HAP-1 (cell line): Measurements from ENCODE around the gene TRIM47.
"Not testable (repeated sequence)": the region's sequence is repeated elsewhere in the genome, so short reads cannot be mapped to it uniquely, and the experiment has no call there.

ENCODE experiments used
- DNase-seq, 2 experiments: peaks; one replicate each; pipeline ENCODE4 v3.0.0-alpha.2; 2016 to 2020; ENCODE audit warnings: low spot score in 2 of 2
- H3K27me3 ChIP-seq: fragments of 250-450 bp; sonication (Bioruptor Pico); 2 replicates; pipeline ENCODE4 v1.5.1; 2020; ENCODE audit warnings: low read depth, mild to moderate bottlenecking, moderate library complexity
- H3K36me3 ChIP-seq: fragments of 250-450 bp; sonication (Bioruptor Pico); replicated peaks from 2 replicates; pipeline ENCODE4 v1.5.1; 2020; ENCODE audit warnings: mild to moderate bottlenecking
- H3K4me1 ChIP-seq: fragments of 250-450 bp; sonication (Bioruptor Pico); 2 replicates; pipeline ENCODE4 v1.5.1; 2020; ENCODE audit warnings: mild to moderate bottlenecking
- H3K4me3 ChIP-seq: fragments of 250-450 bp; sonication (Bioruptor Pico); 2 replicates; pipeline ENCODE4 v1.5.1; 2020; ENCODE audit warnings: mild to moderate bottlenecking, moderate library complexity
- H3K9me3 ChIP-seq: fragments of 250-450 bp; sonication (Bioruptor Pico); 2 replicates; pipeline ENCODE4 v1.5.1; 2020; ENCODE audit warnings: mild to moderate bottlenecking, moderate library complexity
- in situ Hi-C: fragments of 300-500 bp; cut with MboI; formaldehyde crosslinking; loops from 3 replicates; pipeline ENCODE4 v1.14.3; 2020; ENCODE audit warnings: low sequenced_read_pairs, inconsistent platforms, mixed read lengths

The TRIM47 gene

DNA sequence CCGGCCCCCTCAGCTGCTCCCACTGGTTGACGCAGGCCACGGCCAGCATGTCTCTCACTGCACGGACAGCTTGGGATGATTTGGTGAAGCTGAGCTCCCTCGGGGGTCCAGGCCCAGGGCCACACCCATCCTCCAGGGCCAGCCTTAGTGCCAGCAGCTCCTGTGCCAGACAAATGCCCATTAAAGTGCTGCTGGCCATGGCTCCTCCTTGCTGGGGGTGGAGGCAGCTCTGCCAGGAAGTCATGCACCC lies 2.5 kb downstream of the TRIM47 start:
- no peak for DNase-seq
- H3K27me3 ChIP-seq, result no peaks in the 10 kb centered on the region
- H3K4me1 ChIP-seq, result peaks cover 15% of the 10 kb centered on the region
- peaks cover 19% of the 10 kb centered on the region for H3K36me3 ChIP-seq
- H3K4me3 ChIP-seq, result no peak overlapping the region
- H3K9me3 ChIP-seq, result no peaks in the 10 kb centered on the region
- in situ Hi-C loops, result no loop called here

DNA sequence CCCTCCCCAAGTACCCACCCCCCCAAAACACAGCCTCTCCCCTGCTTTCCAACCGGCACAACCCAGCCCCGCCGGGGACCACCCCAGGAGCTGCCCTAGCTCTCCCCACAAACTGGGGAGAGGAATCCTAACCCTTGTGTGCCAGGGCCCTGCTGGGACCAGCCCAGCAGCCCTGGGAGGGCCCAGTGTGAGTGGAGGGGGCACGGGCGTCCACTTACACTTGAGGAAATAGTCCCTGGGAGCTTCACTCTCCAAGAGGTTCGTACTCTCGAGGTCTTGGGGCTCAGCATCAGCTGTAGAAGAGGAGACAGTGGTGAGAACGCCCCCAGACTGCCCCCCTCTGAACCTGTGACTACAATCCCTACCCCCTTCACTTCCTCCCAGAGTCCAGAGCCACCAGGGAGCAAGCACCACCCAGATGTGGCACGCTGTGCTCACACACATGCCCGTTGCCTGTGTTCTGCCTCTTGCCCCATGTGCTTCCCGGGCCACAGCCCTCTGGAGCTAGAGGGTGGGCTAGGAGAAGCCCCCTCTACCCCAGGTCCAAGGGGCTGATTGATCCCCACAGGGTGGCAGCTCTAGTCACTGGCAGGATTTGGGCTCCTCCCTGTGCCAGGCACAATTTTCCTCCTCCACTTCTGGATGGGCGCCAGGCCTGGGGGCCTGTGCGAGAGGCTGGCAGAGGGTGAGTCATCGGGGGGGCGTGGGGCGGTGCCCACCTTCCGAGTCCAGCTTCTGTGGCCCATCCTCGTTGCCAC lies 3.0 kb downstream of the TRIM47 start:
- Histone ChIP-seq H3K27me3 (no peaks in the 10 kb centered on the region), H3K4me1 (peaks cover 15% of the 10 kb centered on the region), H3K36me3 (peaks cover 19% of the 10 kb centered on the region), H3K9me3 (no peaks in the 10 kb centered on the region), H3K4me3 (no peak overlapping the region)
- in situ Hi-C loops, result no loop called here
- no peak for DNase-seq

DNA sequence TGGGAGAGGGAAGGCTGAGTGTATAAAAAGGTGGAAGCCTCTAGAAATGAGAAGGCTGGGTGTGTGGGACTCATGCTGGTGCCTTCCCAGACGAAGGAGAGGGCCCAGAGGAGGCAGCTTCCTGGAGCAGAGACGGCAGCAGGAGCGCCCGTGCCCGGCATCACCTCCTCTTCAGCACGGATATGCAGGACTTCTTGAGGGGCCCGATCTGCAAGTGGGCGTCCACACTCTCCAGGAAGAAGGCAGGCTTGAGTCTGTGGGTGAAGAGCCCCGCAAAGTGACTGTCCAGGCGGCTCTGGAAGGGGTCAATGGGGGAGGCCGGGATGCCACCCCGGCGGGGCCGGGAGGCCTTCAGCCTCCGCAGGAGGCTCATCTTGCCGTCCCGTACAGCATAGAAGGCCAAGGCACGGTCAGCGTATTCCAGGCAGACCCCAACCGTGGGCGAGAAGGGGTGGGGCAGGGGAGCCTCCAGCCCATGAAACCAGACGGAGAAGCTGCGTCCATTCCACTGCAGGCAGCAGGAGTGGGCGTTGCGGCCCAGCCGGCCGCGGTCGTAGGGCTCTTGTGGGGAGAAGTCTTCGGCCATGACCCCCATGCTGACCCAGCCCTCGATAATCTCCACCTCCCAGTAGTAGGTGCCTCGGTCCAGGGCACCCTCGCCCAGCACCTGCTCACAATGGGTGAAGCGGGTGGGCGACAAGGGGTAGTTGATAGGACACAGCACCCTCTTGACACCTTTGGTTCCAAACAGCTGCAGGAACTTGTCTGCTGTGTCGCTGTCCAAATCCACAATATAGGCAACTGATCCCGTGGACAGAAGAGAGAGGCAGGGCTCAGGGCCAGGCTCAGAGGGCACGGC lies 3.8 kb downstream of the TRIM47 start:
- Histone ChIP-seq H3K27me3 (no peaks in the 10 kb centered on the region), H3K36me3 (peaks cover 19% of the 10 kb centered on the region), H3K4me1 (peaks cover 15% of the 10 kb centered on the region), H3K9me3 (no peaks in the 10 kb centered on the region), H3K4me3 (no peak overlapping the region)
- in situ Hi-C loops, result no loop called here
- DNase-seq, result no peak

DNA sequence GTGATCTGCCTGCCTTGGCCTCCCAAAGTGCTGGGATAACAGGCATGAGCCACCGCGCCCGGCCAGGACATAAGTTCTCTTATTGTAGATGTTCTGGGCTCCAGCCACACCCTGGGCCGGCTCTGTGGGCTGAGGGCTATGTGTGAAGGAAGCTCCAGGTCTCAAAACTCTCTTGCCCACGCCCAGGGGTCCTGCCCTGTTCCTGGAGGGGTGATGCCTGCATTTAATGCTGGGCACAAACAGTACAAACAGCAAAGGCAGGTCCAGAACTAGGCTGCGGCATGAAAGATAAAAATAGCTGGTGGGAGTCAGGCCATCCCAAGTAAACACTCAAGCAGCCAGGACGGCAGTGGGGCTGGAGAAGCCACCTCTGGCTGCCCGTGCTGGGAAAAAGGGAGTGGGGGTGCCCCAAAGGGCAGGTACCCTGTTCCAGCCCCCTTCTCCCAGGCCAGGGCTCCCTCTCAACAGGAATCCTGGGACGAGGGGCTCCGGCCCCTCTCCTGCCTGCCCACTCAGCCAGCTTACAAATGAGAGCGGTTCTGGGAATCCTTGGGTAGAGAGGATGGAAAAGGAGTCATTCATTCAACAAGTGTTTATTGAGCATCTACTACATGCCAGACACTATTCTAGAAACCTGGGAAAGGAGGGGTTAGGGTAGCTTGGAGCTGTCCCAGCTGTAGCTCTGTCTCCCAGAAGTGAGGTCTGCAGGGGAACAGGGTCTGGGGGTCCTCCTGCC lies 4.6 kb downstream of the TRIM47 start:
- Histone ChIP-seq H3K36me3 (peaks cover 19% of the 10 kb centered on the region), H3K4me1 (peaks cover 15% of the 10 kb centered on the region), H3K27me3 (no peaks in the 10 kb centered on the region), H3K9me3 (no peaks in the 10 kb centered on the region), H3K4me3 (no peak overlapping the region)
- DNase-seq, result no peak
- in situ Hi-C loops, result no loop called here

DNA sequence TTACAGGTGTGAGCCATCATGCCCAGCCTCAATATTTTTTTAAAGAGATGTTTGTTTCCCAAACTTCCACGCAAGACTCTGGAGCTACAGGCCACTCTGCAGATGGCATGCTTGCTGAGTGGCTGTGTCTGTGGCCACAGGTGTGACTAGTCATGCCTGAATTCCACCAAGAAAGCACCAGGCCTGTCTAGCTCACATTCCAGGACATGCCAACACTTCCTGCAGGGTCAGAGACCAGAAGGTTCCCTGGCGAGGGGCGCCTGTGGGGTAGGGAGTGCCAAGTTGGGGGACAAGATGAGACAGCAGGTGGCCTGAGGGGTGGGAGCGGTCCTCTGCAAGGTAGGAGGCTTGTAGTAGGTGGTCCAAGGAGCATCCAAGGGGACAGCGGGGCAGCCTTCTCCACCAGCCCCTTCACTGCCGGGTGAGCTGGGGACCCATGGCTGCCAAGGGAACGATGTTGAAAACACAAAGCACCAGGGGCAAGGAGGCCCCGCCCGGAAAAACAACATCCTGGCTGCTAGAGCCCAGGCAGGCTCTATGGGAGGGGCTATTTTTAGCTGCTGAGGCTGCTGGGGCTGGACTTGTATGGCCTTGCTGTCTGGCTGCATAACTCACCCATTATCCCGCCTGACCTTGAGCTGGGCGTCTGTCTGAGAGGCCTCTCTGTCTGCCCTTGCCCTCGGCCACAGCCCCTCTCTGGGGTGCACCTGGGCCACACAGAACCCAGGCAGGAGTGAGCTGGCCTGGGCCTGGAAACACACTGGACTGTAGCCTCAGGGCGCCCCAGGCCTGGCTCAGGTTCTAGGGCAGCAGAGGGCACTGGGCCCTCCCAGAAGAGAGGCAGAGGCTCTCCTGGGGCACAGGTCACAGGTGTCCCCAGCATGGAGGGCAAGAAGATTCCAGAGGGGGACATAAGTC lies 5.7 kb downstream of the TRIM47 start:
- Histone ChIP-seq H3K4me1 (peaks cover 15% of the 10 kb centered on the region), H3K27me3 (no peaks in the 10 kb centered on the region), H3K4me3 (no peak overlapping the region), H3K36me3 (peaks cover 19% of the 10 kb centered on the region), H3K9me3 (no peaks in the 10 kb centered on the region)
- in situ Hi-C loops, result no loop called here
- peak in 1 of 2 experiments; percentile 67 for DNase-seq

DNA sequence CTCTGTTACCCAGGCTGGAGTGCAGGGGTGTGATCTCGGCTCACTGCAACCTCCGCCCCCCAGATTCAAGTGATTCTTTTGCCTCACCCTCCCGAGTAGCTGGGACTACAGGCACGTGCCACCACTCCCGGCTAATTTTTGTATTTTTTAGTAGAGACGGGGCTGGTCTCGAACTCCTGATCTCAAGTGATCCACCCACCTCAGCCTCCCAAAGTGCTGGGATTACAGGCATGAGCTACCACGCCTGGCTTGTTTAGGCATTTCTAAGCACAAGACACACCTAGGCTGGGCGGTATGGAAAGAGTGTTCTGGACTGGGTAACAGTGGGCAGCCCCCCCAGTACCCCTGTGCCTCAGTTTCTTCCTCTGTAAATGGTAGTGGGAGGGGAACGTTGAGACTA lies 8.2 kb downstream of the TRIM47 start:
- DNase-seq, H3K9me3 ChIP-seq, in situ Hi-C loops, H3K4me3 ChIP-seq, H3K27me3 ChIP-seq, H3K4me1 ChIP-seq: not testable (repeated sequence)
- peaks cover 12% of the 10 kb centered on the region for H3K36me3 ChIP-seq

DNA sequence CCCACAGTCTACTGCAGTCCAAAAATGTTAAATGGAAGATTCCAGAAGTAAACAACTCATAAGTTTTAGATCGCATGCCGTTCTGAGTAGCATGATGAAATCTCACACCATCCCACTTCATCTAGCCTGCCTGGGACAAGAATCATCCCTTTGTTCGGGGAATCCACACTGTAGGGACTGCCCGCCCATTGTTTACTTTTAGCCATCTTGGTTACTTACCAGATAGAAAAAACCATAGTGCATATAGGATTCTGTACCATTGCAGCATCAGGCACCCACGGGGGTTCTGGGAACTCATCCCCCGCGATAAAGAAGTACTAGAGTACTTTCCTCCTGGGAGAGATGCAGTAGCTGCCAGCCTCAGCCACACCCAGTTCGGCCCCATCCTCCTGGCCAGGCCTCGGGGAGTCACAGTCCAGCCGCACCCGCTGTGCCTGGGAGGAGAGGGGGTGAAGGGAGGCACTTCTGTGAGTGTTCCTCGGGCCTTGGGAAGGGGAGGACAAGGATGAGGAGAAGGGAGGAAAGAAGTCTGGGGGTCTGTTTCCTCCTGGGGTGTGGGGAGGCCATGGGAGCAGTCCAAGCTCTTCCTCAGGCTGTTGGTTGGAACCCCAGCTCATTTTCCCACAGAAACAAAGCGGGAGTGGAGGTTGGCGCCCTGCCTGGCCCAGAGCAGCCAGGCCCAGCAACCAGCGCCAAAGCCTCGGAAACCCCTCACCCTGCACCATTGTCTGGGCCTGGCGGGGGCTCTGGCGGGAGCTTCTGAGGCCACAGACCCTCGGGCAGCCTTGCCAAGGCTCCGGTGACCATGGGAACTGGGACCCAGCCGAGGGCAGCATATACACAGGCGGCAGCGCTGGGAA lies 8.9 kb downstream of the TRIM47 start:
- Histone ChIP-seq H3K4me3 (no peak overlapping the region), H3K36me3 (peaks cover 7% of the 10 kb centered on the region; the same call in 1 of the 2 replicates), H3K4me1 (peaks cover 3% of the 10 kb centered on the region), H3K27me3 (no peaks in the 10 kb centered on the region), H3K9me3 (no peaks in the 10 kb centered on the region)
- no peak for DNase-seq
- in situ Hi-C loops, result no loop called here

DNA sequence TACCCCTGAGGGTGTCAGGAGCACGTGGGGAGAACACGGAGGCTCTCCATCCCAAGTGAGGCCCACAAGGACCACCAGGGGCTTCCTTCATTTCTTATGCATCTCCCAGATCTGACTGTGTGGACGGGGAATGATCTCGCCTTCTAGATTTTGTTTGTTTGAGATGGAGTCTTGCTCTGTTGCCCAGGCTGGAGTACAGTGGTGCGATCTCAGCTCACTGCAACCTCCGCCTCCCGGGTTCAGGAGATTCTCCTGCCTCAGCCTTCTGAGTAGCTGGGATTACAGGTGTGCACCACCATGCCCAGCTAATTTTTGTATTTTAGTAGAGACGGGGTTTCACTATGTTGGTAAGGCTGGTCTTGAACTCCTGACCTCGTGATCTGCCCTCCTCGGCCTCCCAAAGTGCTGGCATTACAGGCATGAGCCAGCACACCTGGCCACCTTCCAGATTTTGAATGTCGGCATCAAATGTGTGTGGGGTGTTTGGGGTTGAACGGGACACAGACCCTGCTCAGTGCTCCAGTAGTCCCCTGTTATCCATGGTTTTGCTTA lies 9.6 kb downstream of the TRIM47 start:
- DNase-seq, H3K4me3 ChIP-seq, H3K9me3 ChIP-seq, H3K4me1 ChIP-seq, in situ Hi-C loops, H3K27me3 ChIP-seq, H3K36me3 ChIP-seq: not testable (repeated sequence)

DNA sequence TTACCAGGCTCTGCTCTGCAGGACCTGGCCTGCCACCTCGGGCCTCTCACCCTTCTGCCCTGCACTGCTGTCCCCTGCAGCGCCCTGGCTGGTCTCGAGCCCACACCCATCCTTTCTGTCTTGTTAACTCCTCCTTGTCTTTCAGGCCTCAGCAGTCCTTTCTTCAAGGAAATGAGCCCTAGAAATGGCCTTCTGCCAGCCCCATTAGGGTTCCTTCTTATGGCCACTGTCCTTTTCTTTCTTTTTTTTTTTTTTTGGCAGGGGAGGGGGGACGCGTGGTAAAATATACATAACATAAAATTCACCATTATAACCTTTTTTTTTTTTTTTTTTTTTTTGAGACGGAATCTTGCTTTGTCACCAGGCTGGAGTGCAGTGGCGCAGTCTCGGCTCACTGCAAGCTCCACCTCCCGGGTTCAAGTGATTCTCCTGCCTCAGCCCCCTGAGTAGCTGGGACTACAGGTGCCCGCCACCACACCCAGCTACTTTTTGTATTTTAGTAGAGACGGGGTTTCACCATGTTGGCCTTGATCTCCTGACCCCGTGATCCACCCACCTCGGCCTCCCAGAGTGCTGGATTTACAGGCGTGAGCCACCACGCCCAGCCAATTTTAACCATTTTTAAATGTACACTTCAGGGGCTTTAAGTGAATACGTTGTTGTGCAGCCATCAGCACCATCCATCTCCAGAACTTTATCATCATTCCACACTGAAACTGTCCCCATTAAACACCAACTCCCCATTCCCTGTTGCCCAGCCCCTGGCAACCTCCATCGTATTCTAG lies 12.8 kb downstream of the TRIM47 start:
- DNase-seq, H3K36me3 ChIP-seq, in situ Hi-C loops, H3K9me3 ChIP-seq, H3K27me3 ChIP-seq, H3K4me1 ChIP-seq, H3K4me3 ChIP-seq: not testable (repeated sequence)

DNA sequence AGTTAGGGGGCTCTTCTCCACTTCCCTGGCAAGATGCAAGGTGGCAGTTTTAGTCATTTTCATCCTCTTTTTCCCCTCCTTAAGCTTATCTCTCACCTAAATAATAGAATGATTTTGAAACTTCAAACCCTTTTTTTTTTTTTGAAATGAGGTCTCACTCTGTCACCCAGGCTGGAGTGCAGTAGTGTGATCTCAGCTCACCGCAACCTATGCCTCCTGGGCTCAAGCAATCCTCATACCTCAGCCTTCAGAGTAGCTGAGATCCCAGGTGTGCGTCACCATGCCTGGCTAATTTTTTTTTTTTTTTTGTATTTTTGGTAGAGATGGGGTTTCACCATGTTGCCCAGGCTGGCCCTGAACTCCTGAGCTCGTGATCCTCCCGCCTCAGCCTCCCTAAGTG lies 13.5 kb downstream of the TRIM47 start:
- in situ Hi-C loops, H3K4me3 ChIP-seq, DNase-seq, H3K27me3 ChIP-seq, H3K36me3 ChIP-seq, H3K9me3 ChIP-seq, H3K4me1 ChIP-seq: not testable (repeated sequence)

DNA sequence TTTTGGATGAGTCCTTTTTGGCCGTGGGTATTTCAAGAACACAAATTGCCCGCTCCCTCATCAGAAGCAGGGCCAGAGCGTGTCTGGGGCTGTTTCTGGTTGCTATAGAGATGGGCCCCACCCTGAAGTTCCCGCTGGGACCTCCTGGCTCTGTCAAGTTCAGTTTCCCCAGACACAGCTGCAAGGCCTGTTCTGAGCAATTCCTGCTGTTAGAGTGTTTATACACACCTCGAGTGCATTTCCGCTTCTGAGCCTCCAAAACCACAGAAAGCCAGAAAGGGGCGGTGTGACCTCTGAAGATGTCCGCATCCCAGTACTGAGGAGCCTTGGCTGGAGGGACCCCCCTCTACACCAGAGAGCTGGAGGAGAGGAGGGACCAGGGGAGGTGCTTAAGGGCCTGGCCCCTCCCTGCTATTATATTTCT lies 13.9 kb downstream of the TRIM47 start:
- no peaks in the 10 kb centered on the region for H3K9me3 ChIP-seq
- H3K4me1 ChIP-seq, result no peaks in the 10 kb centered on the region
- H3K27me3 ChIP-seq, result no peaks in the 10 kb centered on the region
- no peak for DNase-seq
- no peaks in the 10 kb centered on the region for H3K36me3 ChIP-seq
- no peak overlapping the region for H3K4me3 ChIP-seq
- in situ Hi-C loops, result no loop called here

DNA sequence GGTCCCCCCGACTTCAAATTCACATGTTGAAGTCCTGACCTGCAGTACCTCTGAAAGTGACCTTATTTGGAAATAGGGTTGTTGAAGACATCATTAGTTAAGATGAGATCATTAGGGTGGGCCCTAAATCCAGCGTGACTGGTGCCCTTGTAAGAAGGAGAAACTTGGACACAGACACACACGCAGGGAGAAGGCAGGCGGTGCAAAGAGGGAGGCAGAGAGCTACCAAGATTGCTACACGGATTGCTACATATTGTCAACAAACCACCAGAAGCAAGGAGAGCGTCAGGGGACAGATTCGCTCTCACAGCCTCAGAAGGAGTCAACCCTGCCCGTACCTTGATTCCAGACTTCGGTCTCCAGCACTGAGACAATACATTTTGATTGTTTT lies 16.5 kb downstream of the TRIM47 start:
- no peak for DNase-seq

More for the DNA sequence above, 16.5 kb downstream of the TRIM47 start:
- Histone ChIP-seq H3K4me1 (no peaks in the 10 kb centered on the region), H3K36me3 (no peaks in the 10 kb centered on the region), H3K4me3 (no peak overlapping the region), H3K27me3 (no peaks in the 10 kb centered on the region), H3K9me3 (no peaks in the 10 kb centered on the region)
- in situ Hi-C loops, result no loop called here
